Calu3 (cell line): ENCODE data around the gene PTPRO. TPM values are rescaled to one million over a fixed set of nuclear protein-coding genes. Genes with fewer than 3 reads are reported as not detected.

ENCODE experiments used
- BruUV-seq: library from RNA; stranded (reverse); fragments of 400-500 nt; replicated peaks from 2 replicates; lab custom pipeline; 2021; lab: Mats Ljungman, UMichigan
- CTCF ChIA-PET: fragments of 300-600 bp; sonication (Branson Sonifier 250); formaldehyde crosslinking; loops from one replicate; lab custom pipeline; 2022; ENCODE audit warnings: antibody characterized with exemption; lab: Charles Lee
- DNase-seq: peaks from one replicate; pipeline ENCODE4 v3.0.0; 2022
- H3K27ac Mint-ChIP-seq: one replicate; pipeline ENCODE4 v1.8.0; 2022; ENCODE audit warnings: mixed read lengths; ENCODE audit not compliant: unreplicated experiment
- H3K27me3 Mint-ChIP-seq: one replicate; pipeline ENCODE4 v1.8.0; 2022; ENCODE audit warnings: mixed read lengths; ENCODE audit not compliant: unreplicated experiment
- H3K36me3 Mint-ChIP-seq: one replicate; pipeline ENCODE4 v1.8.0; 2022; ENCODE audit warnings: mild to moderate bottlenecking, moderate library complexity, mixed read lengths; ENCODE audit not compliant: insufficient read depth, unreplicated experiment
- H3K4me1 Mint-ChIP-seq: one replicate; pipeline ENCODE4 v1.8.0; 2022; ENCODE audit warnings: mild to moderate bottlenecking, low read depth, mixed read lengths; ENCODE audit not compliant: unreplicated experiment
- H3K4me3 Mint-ChIP-seq: one replicate; pipeline ENCODE4 v1.8.0; 2022; ENCODE audit warnings: mild to moderate bottlenecking, low read depth, moderate library complexity, mixed read lengths; ENCODE audit not compliant: unreplicated experiment
- H3K9me3 Mint-ChIP-seq: one replicate; pipeline ENCODE4 v1.8.0; 2022; ENCODE audit warnings: low read depth, mixed read lengths; ENCODE audit not compliant: unreplicated experiment
- CTCF ChIP-seq: fragments of 200-600 bp; IDR thresholded peaks from one replicate; pipeline ENCODE4 v1.8.0; 2022; ENCODE audit warnings: antibody characterized with exemption; ENCODE audit not compliant: unreplicated experiment
- intact Hi-C: fragments of 100-400 bp; cut with micrococcal nuclease; formaldehyde crosslinking; loops from one replicate; pipeline ENCODE4 v1.10.0; 2022; ENCODE audit not compliant: unreplicated experiment
- total RNA-seq: library from RNA; stranded (reverse); gene quantifications from 2 replicates; pipeline ENCODE4 v1.2.3, GENCODE V29; 2022

PTPRO gene
- total RNA-seq, 1 experiment from 2014 or later = not detected

GRCh38 chr12:15520844-15521243 lies 198.5 kb downstream of the PTPRO start:
- CTCF ChIA-PET = no interaction called here
- Mint-ChIP-seq H3K4me3 (no peak overlapping the region), H3K27me3 (peaks cover 31% of the 10 kb centered on the region), H3K27ac (no peak overlapping the region), H3K9me3 (no peaks in the 10 kb centered on the region), H3K4me1 (peaks cover 12% of the 10 kb centered on the region), H3K36me3 (no peaks in the 10 kb centered on the region)
- TF ChIP-seq CTCF = no peak
- intact Hi-C loops = loop anchor here (5.0 kb wide), 1 partner anchor 369 kb away; no protein-coding TSS in a partner anchor
- no peak for DNase-seq
- BruUV-seq = no TSS peak

GRCh38 chr12:15522574-15523187 lies 200.4 kb downstream of the PTPRO start:
- Mint-ChIP-seq H3K27me3 (peaks cover 20% of the 10 kb centered on the region), H3K4me1 (peaks cover 20% of the 10 kb centered on the region), H3K36me3 (no peaks in the 10 kb centered on the region), H3K4me3 (no peak overlapping the region), H3K9me3 (no peaks in the 10 kb centered on the region), H3K27ac (no peak overlapping the region)
- peak; percentile 21 for DNase-seq
- no TSS peak for BruUV-seq
- peak; percentile 40 for TF ChIP-seq CTCF
- CTCF ChIA-PET = no interaction called here
- intact Hi-C loops = loop anchor here (1.0 to 5.0 kb wide), 3 partner anchors 246 to 370 kb away; no protein-coding TSS in a partner anchor

GRCh38 chr12:15525441-15525840 lies 203.1 kb downstream of the PTPRO start:
- CTCF ChIA-PET = interaction anchor here (1.0 kb wide), 1 partner anchor 59 kb away, joined by 4 read pairs; no protein-coding TSS in a partner anchor
- Mint-ChIP-seq H3K9me3 (no peaks in the 10 kb centered on the region), H3K4me3 (no peak overlapping the region), H3K4me1 (peaks cover 23% of the 10 kb centered on the region), H3K27ac (no peak overlapping the region), H3K36me3 (no peaks in the 10 kb centered on the region), H3K27me3 (no peaks in the 10 kb centered on the region)
- DNase-seq = no peak
- BruUV-seq = no TSS peak
- intact Hi-C loops = no loop called here
- TF ChIP-seq CTCF = no peak

GRCh38 chr12:15526033-15526432 lies 203.7 kb downstream of the PTPRO start:
- no peak overlapping the region for H3K27ac Mint-ChIP-seq
- no TSS peak for BruUV-seq
- no peaks in the 10 kb centered on the region for H3K9me3 Mint-ChIP-seq
- peaks cover 23% of the 10 kb centered on the region for H3K4me1 Mint-ChIP-seq
- no peak overlapping the region for H3K4me3 Mint-ChIP-seq
- no peaks in the 10 kb centered on the region for H3K36me3 Mint-ChIP-seq
- no peak for TF ChIP-seq CTCF
- CTCF ChIA-PET = interaction anchor here (1.0 kb wide), 1 partner anchor 58 kb away, joined by 4 read pairs; no protein-coding TSS in a partner anchor
- no peaks in the 10 kb centered on the region for H3K27me3 Mint-ChIP-seq
- intact Hi-C loops = no loop called here
- no peak for DNase-seq
